GM18868 (cell line): ENCODE data around the gene WNT4.

Experiments
- ATAC-seq: cut with Tn5 transposase; IDR thresholded peaks from one replicate; pipeline ENCODE4 v1.9.1; 2021; ENCODE audit warnings: mild to moderate bottlenecking, moderate library complexity; ENCODE audit not compliant: unreplicated experiment

Gene WNT4

DNA sequence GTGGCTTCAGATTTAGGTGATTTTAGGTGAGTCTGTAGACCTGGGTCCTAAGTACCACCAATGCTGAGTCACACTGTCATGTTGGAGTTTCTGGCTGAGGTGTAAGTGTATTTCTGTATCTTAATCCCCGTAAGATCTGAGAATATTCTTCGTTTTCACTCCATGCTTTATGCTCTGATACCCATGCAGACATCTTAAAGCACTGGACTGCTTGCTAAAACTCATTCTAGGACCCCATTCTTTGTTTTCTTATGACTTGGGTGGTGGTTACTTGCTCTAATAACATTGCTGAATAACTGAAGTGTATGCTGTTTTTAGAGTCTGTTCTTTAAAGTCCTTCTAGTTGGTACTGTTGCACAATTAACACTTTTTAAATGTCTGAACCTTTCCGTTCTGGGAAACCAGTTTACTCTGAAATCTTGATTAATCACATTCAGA is 53.7 kb downstream of the WNT4 start:
- ATAC-seq, result no peak

DNA sequence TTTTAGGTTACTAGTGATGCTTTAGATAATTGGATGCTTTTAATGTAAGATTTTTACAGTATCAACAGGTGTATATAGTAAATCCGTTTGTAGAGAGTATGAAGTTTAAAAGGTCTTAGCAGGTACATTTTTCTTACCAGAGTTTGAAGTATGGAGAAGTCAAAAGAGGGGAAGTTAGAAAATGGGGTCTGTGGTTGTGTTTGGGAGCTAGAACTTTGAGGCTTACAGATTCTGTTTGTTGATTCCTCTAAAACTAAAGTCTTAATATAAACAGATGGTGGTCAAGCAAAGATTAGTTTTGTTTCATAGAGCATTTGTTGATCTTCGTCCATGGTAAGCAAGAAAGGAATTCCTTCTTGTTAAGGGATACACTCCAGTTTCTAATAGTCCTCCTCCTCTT is 54.6 kb downstream of the WNT4 start:
- ATAC-seq, result no peak

DNA sequence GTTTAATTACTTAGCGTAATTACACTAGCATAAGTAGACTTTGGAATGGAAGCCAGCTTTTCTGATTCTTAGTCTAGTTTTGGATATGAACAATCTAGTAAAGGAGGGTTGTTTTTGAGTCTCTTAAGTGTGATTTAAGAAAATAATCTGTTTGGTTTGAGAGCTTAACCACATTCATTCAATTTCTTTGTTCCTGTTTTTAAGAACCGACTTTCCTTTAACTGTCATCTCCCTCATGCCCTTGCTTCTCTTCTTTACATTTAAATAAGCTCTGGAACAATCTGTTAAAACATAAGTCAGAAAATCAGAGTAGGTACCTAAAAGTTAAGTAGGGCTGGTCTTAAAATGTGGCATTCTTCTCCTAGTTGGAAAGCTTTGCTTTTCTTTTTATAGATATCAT is 62.7 kb downstream of the WNT4 start:
- ATAC-seq, result no peak

DNA sequence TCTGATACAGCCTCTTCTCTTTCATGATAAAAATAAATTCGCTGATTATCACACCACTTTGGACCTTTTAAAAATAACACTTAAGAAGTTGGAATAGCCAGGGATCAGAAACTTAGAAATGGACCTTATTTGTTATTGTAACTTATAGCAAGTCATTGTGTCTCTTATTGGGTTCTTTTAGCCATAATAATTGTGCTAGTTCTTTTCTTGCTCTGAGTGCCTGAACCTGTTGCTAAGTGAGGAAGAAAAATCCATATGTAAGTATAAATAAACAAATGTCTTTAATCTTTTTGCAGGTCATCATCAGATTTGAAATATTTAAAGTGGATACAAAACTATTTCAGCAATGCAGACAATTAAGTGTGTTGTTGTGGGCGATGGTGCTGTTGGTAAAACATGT is 64.8 kb downstream of the WNT4 start:
- ATAC-seq, result no peak

DNA sequence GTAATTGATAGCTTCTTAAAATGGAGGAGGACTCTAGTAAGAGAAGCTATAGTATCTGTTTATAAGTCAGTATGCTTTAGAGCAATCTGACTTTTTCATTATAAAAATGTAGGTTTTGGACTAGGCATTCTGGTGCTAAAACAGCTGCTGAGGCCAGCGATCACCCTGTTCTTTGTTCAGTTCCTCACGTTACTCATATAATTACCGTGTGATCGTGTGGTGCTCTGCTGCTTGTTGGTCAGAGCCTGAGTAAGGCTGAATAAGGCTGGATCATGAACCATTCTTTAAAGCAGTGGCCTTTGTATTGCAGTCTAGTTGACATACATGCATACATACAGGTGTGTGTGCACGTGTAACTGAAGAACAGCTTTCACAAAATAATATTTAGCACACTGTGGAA is 65.2 kb downstream of the WNT4 start:
- no peak for ATAC-seq

DNA sequence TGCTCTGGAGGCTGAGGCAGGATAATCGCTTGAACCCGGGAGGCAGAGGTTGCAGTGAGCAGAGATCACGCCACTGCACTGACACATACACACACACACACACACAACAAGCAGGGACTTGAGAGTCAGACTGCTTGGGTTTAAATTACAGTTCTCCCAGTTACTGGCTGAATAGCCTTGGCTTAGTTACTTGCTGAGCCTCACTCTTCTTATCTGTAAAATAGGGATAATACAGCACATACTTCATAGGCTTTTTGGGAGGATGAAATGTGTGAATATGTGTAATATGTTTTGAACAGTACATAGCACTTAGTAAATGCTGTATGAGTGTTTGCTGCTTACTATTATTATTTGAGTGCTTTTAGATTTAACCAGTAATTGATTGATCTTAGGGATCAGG is 66.6 kb downstream of the WNT4 start:
- no peak for ATAC-seq

DNA sequence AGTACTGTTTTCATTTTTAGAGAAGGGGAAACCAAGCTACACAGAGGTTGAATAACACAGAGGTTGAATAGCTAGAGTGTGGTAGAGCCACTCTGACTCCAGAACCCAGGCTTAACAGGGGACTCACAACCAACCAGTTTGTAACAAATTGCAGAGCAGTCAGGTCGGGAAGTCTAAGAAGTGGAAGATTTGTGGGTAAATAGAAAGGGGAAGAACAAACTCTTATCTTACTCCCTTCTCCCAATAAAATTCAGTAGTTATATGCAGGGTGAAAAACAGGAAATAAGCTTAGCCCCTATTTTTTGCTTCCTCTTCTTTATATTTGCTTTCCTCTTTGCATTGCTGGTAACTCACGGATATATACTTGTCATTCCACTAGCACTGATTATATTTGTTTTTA is 67.2 kb downstream of the WNT4 start:
- ATAC-seq, result no peak

DNA sequence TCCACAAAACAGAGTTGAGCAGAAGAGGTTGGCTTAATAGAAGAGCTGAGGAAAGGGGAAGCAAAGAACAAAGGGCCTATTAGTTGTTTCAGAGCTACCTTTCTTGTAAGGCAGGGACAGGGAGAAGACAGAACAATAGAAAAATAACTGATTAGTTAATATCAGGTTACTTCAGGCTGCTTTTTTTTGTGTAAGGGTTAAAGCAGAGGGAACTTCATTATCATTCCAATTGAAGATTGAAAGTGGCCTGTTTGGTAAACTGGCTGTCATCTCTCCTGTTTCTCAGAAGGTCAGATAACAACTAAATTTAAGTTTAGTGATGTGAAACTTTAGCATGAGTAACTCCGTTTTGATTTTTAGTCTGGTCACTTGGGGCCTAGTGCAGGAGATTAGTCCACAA is 68.1 kb downstream of the WNT4 start:
- ATAC-seq, result no peak

DNA sequence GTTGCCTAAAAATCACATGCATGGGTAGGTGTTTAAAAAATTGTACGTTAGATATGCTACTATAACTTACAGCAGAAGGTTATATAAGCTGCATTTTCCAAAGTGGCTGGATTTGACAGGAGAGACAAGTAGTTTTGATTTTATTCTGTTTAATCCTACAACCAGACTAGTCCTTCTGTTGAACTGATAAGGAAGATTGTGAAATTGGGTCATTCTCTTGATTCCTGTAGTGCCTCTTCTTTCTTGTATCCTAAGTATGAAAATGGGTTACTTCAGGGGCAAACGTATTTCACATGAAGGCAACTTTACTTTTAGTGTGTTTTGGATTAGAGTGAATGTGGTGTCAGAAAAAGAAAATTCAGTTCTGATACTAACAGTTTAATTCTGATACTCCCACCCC is 71.4 kb downstream of the WNT4 start:
- no peak for ATAC-seq
